HL-60 (cell line): ENCODE results near the gene CASQ2.

Source experiments
- DNase-seq, 2 experiments: peaks; one replicate each; pipeline ENCODE4 v3.0.0-alpha.2; 2010 to 2020; ENCODE audit warnings: low read depth in 1 of 2, low spot score in 1 of 2
- H3K27ac ChIP-seq: fragments of 250-450 bp; sonication (Bioruptor Pico); replicated peaks from 2 replicates; pipeline ENCODE4 v1.5.1; 2020; ENCODE audit warnings: mild to moderate bottlenecking, moderate library complexity
- H3K27me3 ChIP-seq: fragments of 250-450 bp; sonication (Bioruptor Pico); 2 replicates; pipeline ENCODE4 v1.5.1; 2021; ENCODE audit warnings: mild to moderate bottlenecking, moderate library complexity; ENCODE audit not compliant: insufficient read depth, poor library complexity, severe bottlenecking
- H3K4me3 ChIP-seq: replicated peaks from 2 replicates; pipeline ENCODE4 v1.5.1; 2011; ENCODE audit warnings: mild to moderate bottlenecking, control low read depth, low read length; ENCODE audit not compliant: insufficient read depth
- CTCF ChIP-seq: IDR thresholded peaks from one replicate; pipeline ENCODE4 v1.5.1; 2011; ENCODE audit warnings: low read length, control low read depth, inconsistent platforms; ENCODE audit not compliant: insufficient read depth
- GABPA ChIP-seq: IDR thresholded peaks from 2 replicates; pipeline ENCODE4 v1.6.1; 2012; ENCODE audit warnings: low read depth
- POLR2AphosphoS5 ChIP-seq: IDR thresholded peaks from 2 replicates; pipeline ENCODE4 v1.6.1; 2012; ENCODE audit warnings: low read depth
- SPI1 ChIP-seq: IDR thresholded peaks from 2 replicates; pipeline ENCODE4 v1.6.1; 2012; ENCODE audit warnings: low read depth, mild to moderate bottlenecking, borderline replicate concordance
- TF ChIP-seq, protein P1 (sequence below): IDR thresholded peaks from 2 replicates; pipeline ENCODE4 v1.6.1; 2012; ENCODE audit warnings: low read depth; ENCODE audit not compliant: insufficient replicate concordance

The CASQ2 gene

DNA sequence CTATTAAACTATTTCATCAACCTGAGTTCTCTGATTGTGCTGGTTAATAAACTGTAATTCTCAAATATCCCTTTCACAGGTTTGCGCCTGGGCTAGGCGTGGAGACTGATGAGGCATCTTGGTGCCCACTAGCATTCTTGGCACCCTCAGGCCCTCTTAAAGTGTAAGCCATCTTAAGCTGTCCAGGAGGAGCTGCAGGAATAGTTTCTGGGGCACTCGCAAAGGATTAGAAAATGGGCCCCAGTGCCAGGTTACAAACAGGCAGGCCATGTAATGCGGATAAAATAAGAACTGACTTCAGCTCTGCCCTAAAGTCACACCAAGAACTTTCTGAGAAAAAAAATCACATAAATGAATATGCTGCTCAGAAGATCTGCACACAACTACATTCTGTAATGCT, 1.1 kb downstream of the CASQ2 start:
- Histone ChIP-seq H3K4me3 (no peak overlapping the region), H3K27me3 (no peaks in the 10 kb centered on the region), H3K27ac (no peak overlapping the region)
- no peak for DNase-seq
- TF ChIP-seq SPI1 (no peak), POLR2AphosphoS5 (no peak), CTCF (no peak)
- TF ChIP-seq, protein P1, sequence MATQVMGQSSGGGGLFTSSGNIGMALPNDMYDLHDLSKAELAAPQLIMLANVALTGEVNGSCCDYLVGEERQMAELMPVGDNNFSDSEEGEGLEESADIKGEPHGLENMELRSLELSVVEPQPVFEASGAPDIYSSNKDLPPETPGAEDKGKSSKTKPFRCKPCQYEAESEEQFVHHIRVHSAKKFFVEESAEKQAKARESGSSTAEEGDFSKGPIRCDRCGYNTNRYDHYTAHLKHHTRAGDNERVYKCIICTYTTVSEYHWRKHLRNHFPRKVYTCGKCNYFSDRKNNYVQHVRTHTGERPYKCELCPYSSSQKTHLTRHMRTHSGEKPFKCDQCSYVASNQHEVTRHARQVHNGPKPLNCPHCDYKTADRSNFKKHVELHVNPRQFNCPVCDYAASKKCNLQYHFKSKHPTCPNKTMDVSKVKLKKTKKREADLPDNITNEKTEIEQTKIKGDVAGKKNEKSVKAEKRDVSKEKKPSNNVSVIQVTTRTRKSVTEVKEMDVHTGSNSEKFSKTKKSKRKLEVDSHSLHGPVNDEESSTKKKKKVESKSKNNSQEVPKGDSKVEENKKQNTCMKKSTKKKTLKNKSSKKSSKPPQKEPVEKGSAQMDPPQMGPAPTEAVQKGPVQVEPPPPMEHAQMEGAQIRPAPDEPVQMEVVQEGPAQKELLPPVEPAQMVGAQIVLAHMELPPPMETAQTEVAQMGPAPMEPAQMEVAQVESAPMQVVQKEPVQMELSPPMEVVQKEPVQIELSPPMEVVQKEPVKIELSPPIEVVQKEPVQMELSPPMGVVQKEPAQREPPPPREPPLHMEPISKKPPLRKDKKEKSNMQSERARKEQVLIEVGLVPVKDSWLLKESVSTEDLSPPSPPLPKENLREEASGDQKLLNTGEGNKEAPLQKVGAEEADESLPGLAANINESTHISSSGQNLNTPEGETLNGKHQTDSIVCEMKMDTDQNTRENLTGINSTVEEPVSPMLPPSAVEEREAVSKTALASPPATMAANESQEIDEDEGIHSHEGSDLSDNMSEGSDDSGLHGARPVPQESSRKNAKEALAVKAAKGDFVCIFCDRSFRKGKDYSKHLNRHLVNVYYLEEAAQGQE: no peak

- DNase-seq: no peak
- H3K27ac ChIP-seq: no peak overlapping the region
- H3K27me3 ChIP-seq: no peaks in the 10 kb centered on the region
- no peak for TF ChIP-seq CTCF
- TF ChIP-seq GABPA: no peak
- no peak for TF ChIP-seq POLR2AphosphoS5
- TF ChIP-seq SPI1: no peak
- TF ChIP-seq, protein P1: no peak
- no peak overlapping the region for H3K4me3 ChIP-seq
Observed at GRCh38 chr1:115765091-115765490, 3.4 kb downstream of the CASQ2 start.

GRCh38 chr1:115764541-115764940, 4.0 kb downstream of the CASQ2 start:
- Histone ChIP-seq H3K27me3 (no peaks in the 10 kb centered on the region), H3K27ac (no peak overlapping the region), H3K4me3 (no peak overlapping the region)
- TF ChIP-seq SPI1: no peak
- DNase-seq: no peak

- H3K27ac ChIP-seq: no peak overlapping the region
- no peak overlapping the region for H3K4me3 ChIP-seq
- no peak for TF ChIP-seq SPI1
- TF ChIP-seq, protein P1: no peak
- TF ChIP-seq CTCF: no peak
- TF ChIP-seq GABPA: no peak
- no peak for TF ChIP-seq POLR2AphosphoS5
- DNase-seq: no peak
- no peaks in the 10 kb centered on the region for H3K27me3 ChIP-seq
Observed at GRCh38 chr1:115762779-115763178, 5.7 kb downstream of the CASQ2 start.
